Heart right ventricle (tissue), 16 donors: ENCODE measurements around the gene DUSP12. TPM values are rescaled to one million over a fixed set of nuclear protein-coding genes. Genes with fewer than 3 reads are reported as not detected.
"Not testable (repeated sequence)": the region's sequence is repeated elsewhere in the genome, so short reads cannot be mapped to it uniquely, and the experiment has no call there.

Source experiments
- ATAC-seq, 8 donors: fragments of 200-7000 bp; cut with Tn5 transposase; one replicate each; pipeline ENCODE4 v1.9.1; 2020; ENCODE audit warnings: mild to moderate bottlenecking in 8 of 8, moderate library complexity in 8 of 8, moderate number of reproducible peaks in 1 of 8
- DNase-seq, 2 donors: peaks; one replicate each; pipeline ENCODE4 v3.0.0-alpha.2; 2020
- H3K27ac ChIP-seq, 10 donors: fragments of 200-600 bp; sonication (generic) in 2 of 10; one replicate each; pipeline versions ENCODE4 v1.5.0 to v1.8.0; 2020 to 2022; ENCODE audit warnings: mild to moderate bottlenecking in 3 of 10
- H3K27me3 ChIP-seq, 7 donors: fragments of 200-600 bp; one replicate each; pipeline ENCODE4 v1.8.0; 2021 to 2022; ENCODE audit warnings: mild to moderate bottlenecking in 2 of 7
- H3K36me3 ChIP-seq, 9 donors: fragments of 200-600 bp; sonication (generic) in 1 of 9; one replicate each; pipeline versions ENCODE4 v1.5.0 to v1.8.0; 2020 to 2022; ENCODE audit warnings: mild to moderate bottlenecking in 2 of 9
- H3K4me1 ChIP-seq, 9 donors: fragments of 200-600 bp; sonication (generic) in 1 of 9; one replicate each; pipeline versions ENCODE4 v1.5.0 to v1.8.0; 2020 to 2022; ENCODE audit warnings: mild to moderate bottlenecking in 4 of 9
- H3K4me3 ChIP-seq, 10 donors: fragments of 200-600 bp; sonication (generic) in 2 of 10; one replicate each; pipeline versions ENCODE4 v1.5.0 to v1.8.0; 2020 to 2022; ENCODE audit warnings: mild to moderate bottlenecking in 7 of 10, moderate library complexity in 2 of 10
- H3K9me3 ChIP-seq, 11 donors: fragments of 200-600 bp in 10 of 11; sonication (generic) in 2 of 11; one replicate each; pipeline versions ENCODE4 v1.5.0 to v1.8.0; 2013 to 2022; ENCODE audit warnings: mild to moderate bottlenecking in 2 of 11, control low read depth in 1 of 11, moderate library complexity in 1 of 11
- WGBS, 2 donors: extraction: QIAGEN DNeasy Blood & Tissue Kit; methylation state at CpG; one replicate each; pipeline ENCODE4 v1.1.7; 2013; ENCODE audit warnings: inconsistent platforms in 1 of 2; 5-methylcytosine and 5-hydroxymethylcytosine counted together
- intact Hi-C, 10 donors: fragments of 100-400 bp; cut with DNase I; formaldehyde crosslinking; loops; one replicate each; pipeline versions ENCODE4 v1.11.1 to v1.14.2; 2022
- polyA plus RNA-seq, 2 donors: library from polyadenylated mRNA; stranded (reverse); fragments of 200-250 nt; gene quantifications; one replicate each; pipeline ENCODE4 v1.2.3, GENCODE V29; 2013
- total RNA-seq, 10 donors: library from RNA; stranded (reverse); fragmentation: NEBNext Ultra II Directional in 3 of 10; extraction: Animal tissue kit (Norgen Biotek cat#: 25700) in 3 of 10; gene quantifications; one replicate each; pipeline versions ENCODE4 v1.2.1 to v1.2.4, GENCODE V29; 2021 to 2023
- TF ChIP-seq, protein P1 (sequence below), 9 donors: fragments of 200-600 bp; sonication (generic) in 2 of 9; IDR thresholded peaks; one replicate each; pipeline versions ENCODE4 v1.5.0 to v1.8.0; 2021 to 2022; ENCODE audit warnings: antibody characterized with exemption in 9 of 9, mild to moderate bottlenecking in 5 of 9, moderate library complexity in 1 of 9
- donor health status: Arrhythmogenic right ventricular cardiomyopathy.
- donor health status: ischemic (EF 13 %, LVEDD 7.1; RV severe dilation, severe dysfunction).
- donor health status: healthy with polysubstance abuse.
- donor health status: DM: no; HTN: yes; CAD: no.
- donor health status: DM: no; HTN: no; CAD: no.
- donor health status: ischemic (EF 25% LVEDD 6.9; RV normal size, moderate dysfunction).
- donor health status: ischemic (EF 25% LVEDD 5.7; RV mildly dilated, moderate dysfunction).
- donor health status: healthy.
- donor health status: DM: yes; HTN: yes; CAD: no.
- donor health status: Ischemic cardiomyopathy.
- donor health status: ischemic (EF 35%, LVEDD 5.7; RV mildly dilated, moderate dysfunction).
- donor health status: nonischemic (EF 11% LVEDD 7.7; RV severe dilation, severe dysfunction).
- donor health status: DM: yes; HTN: yes; CAD: no.
- donor health status: PGD.
- donor health status: ischemic (EF 29% LVEDD 5.4; RV normal size, mild dysfunction).
- donor health status: nonischemic (EF 23%, LVEDD 6.1; RV moderate dilation, normal function).

Gene DUSP12
- total and polyA plus RNA-seq, 12 donors: 3.5 to 15.3 (median 7.5) TPM

DNA sequence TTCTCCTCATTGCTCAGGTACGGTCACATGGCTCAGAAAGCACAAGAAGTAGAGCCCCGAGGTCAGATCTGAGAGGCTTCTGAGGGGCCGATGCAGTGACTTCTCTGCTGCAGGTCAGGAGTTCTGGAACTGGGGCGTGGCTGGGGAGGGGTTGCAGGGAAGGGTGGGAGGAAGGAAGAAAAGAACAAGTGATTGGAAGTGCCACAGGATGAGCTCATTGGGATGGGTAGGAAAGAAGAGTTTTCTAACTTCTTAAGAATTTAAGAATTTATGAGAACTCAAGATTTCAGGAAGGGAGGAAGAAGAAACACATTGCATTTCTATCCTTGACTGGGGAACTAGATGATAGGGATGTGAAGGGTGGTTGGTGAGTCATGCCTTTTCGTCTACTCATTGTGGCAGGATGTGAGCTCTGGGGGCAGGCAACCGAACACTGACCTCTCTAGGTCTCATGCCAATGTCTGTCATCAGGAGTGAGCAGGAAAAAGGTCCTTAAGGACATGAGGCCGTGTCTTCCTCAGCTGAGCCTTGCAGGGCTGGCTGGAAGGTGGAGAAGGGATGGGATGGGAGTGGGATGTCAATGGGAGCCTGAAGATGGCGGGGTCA, 27.7 kb upstream of the DUSP12 start:
- WGBS, 2 donors: 60 to 70% methylated on average over 8 of the region's 8 CpGs
- H3K27ac ChIP-seq: no peak overlapping the region
- no peak for DNase-seq
- no peak overlapping the region for H3K4me3 ChIP-seq
- peaks cover 0 to 34% (median 17%) of the 10 kb centered on the region in 7 donors for H3K27me3 ChIP-seq
- no peaks in the 10 kb centered on the region for H3K9me3 ChIP-seq
- TF ChIP-seq, protein P1, sequence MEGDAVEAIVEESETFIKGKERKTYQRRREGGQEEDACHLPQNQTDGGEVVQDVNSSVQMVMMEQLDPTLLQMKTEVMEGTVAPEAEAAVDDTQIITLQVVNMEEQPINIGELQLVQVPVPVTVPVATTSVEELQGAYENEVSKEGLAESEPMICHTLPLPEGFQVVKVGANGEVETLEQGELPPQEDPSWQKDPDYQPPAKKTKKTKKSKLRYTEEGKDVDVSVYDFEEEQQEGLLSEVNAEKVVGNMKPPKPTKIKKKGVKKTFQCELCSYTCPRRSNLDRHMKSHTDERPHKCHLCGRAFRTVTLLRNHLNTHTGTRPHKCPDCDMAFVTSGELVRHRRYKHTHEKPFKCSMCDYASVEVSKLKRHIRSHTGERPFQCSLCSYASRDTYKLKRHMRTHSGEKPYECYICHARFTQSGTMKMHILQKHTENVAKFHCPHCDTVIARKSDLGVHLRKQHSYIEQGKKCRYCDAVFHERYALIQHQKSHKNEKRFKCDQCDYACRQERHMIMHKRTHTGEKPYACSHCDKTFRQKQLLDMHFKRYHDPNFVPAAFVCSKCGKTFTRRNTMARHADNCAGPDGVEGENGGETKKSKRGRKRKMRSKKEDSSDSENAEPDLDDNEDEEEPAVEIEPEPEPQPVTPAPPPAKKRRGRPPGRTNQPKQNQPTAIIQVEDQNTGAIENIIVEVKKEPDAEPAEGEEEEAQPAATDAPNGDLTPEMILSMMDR (IDR thresholded peaks at IDR 0.05): no peak
- ATAC-seq: no peak
- H3K4me1 ChIP-seq: peaks cover 0 to 41% (median 9%) of the 10 kb centered on the region in 9 donors
- intact Hi-C loops: no loop called here
- no peaks in the 10 kb centered on the region for H3K36me3 ChIP-seq

DNA sequence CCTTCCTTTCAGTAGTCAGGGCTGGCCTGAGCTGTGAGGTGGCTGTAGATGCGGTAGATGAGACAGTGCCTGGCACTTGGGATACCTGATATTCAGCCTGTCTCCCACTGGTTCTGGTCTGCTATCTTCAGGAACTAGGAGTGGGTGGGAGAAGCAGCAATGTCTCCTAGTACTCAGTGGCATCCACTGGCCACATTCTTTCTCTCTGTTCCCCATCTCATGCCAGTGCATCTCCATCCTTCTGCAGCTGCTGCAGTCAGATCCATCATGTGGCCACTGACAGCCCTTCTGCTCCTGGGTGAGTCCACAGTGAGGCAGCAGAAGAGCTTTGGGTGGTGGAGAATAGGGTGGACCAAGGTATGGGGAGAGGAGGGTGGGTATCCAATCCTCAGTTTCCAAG, 27.2 kb upstream of the DUSP12 start:
- Histone ChIP-seq H3K4me1 (peaks cover 0 to 45% (median 11%) of the 10 kb centered on the region in 9 donors), H3K27ac (no peak overlapping the region), H3K36me3 (no peaks in the 10 kb centered on the region), H3K4me3 (no peak overlapping the region), H3K27me3 (peaks cover 0 to 32% (median 17%) of the 10 kb centered on the region in 7 donors), H3K9me3 (no peaks in the 10 kb centered on the region)
- ATAC-seq (no peak), DNase-seq (no peak)
- intact Hi-C loops: no loop called here
- TF ChIP-seq, protein P1 (IDR thresholded peaks at IDR 0.05): no peak
- 84 to 97% methylated on average over 1 of the region's 1 CpG for WGBS, 2 donors

DNA sequence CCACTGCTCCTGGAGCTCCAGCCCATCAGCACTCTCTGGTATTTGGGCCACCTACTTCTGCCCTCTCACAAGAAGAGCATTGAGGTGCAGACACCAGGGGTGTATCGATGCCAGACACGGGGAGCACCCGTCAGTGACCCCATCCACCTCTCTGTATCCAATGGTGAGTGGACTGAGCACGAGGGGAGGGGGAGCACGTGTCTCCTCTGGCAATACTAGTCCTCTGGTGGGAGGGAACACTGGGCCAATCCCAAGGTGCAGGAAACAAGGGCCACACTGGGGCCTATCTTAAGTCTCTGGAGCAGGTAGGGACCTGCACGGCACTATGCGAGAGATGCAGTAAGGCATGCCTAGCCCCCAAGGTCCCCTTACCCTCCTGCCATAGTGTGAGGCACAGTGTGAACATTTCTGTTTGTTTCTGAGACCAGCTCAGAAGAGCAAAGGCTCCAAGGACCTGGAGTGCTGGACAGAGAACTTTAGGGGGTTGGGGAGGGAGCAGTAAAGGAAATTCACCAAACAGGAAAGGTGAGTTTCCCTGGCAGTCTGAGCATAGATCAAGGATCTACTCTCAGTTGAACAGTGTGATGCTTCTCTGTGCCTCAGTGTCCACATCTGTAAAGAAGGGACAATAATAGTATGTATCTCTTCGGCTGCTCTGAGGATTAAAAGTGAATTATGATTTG, 26.0 kb upstream of the DUSP12 start:
- no peak for DNase-seq
- Histone ChIP-seq H3K4me3 (no peak overlapping the region), H3K4me1 (peaks cover 0 to 51% (median 17%) of the 10 kb centered on the region in 9 donors), H3K27me3 (peaks cover 0 to 32% (median 14%) of the 10 kb centered on the region in 7 donors), H3K36me3 (no peaks in the 10 kb centered on the region), H3K27ac (no peak overlapping the region), H3K9me3 (no peaks in the 10 kb centered on the region)
- WGBS, 2 donors: 90 to 91% methylated on average over 8 of the region's 8 CpGs
- intact Hi-C loops: no loop called here
- TF ChIP-seq, protein P1 (IDR thresholded peaks at IDR 0.05): no peak
- ATAC-seq: no peak

DNA sequence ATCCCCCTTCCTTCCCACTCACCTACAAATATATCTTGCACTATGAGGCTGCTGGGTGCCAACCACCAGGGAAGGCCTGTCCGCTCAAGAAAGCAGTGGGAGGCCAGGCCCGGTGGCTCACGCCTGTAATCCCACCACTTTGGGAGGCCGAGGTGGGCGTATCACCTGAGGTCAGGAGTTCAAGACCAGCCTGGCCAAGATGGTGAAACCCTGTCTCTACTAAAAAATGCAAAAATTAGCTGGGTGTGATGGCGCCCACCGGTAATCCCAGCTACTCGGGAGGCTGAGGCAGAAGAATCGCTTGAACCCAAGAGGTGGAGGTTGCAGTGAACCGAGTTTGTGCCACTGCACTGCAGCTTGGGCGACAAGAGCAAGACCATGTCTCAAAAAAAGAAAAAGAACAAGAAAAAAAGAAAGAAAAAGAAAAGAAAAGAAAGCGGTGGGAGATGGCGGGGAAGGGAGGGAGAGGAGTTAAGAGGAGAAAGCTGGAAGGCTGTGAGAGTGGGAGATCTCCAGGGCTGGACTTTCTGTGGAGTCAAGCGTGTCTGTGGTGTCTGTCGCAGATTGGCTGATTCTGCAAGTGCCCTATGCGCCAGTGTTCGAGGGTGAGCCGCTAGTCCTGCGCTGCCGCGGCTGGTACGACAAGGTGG, 24.2 kb upstream of the DUSP12 start:
- peak overlapping the region in 8 of 10 donors; percentile 87 to 91 (median 88) for H3K27ac ChIP-seq

More for the DNA sequence above, 24.2 kb upstream of the DUSP12 start:
- Histone ChIP-seq H3K4me1 (peaks cover 0 to 49% (median 17%) of the 10 kb centered on the region in 9 donors), H3K4me3 (peak overlapping the region; percentile 46 to 98 (median 78)), H3K27me3 (peaks cover 0 to 31% (median 11%) of the 10 kb centered on the region in 7 donors)
- ATAC-seq, intact Hi-C loops, H3K36me3 ChIP-seq, DNase-seq, H3K9me3 ChIP-seq: not testable (repeated sequence)
- WGBS, 2 donors: 48 to 49% methylated on average over 22 of the region's 22 CpGs
